Keratinocyte (primary cell): ENCODE measurements around the gene PTPN18.

Source experiments
- EZH2 ChIP-seq: IDR thresholded peaks from one replicate; pipeline ENCODE4 v1.6.1; 2012; ENCODE audit warnings: inconsistent platforms, mild to moderate bottlenecking, low read length, moderate library complexity
- TF ChIP-seq, protein P1 (sequence below), 3 experiments: IDR thresholded peaks in 1 of 3; conservative IDR thresholded peaks in 1 of 3; optimal IDR thresholded peaks in 1 of 3; 2 replicates in 2 of 3; 3 replicates in 1 of 3; pipeline versions ENCODE3 to v1.5.1; 2011; ENCODE audit warnings: low read length in 3 of 3, mild to moderate bottlenecking in 3 of 3, moderate library complexity in 2 of 3, control low read depth in 1 of 3, inconsistent platforms in 1 of 3; ENCODE audit not compliant: insufficient read depth in 2 of 3; ENCODE audit errors: extremely low read depth in 1 of 3

DNA sequence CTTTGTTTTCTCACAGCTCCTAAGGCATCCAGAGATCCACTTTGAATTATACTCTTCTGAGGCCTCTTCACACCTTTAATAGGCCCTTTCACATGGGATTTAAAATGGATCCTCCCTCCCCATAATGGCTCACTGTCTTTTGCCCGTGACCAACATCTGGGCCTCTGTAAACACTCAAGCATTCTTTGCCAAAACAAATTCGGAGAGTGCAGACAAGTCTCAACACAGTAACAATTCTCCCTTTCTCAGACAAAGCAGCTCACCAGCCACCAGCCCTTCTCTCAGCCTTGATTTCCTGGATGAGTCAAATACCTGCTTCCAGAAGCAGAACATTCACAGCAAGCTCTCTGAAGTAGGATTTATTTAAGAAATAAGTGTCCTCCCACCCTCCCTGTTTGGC lies 27.1 kb upstream of the PTPN18 start:
- TF ChIP-seq, protein P1, sequence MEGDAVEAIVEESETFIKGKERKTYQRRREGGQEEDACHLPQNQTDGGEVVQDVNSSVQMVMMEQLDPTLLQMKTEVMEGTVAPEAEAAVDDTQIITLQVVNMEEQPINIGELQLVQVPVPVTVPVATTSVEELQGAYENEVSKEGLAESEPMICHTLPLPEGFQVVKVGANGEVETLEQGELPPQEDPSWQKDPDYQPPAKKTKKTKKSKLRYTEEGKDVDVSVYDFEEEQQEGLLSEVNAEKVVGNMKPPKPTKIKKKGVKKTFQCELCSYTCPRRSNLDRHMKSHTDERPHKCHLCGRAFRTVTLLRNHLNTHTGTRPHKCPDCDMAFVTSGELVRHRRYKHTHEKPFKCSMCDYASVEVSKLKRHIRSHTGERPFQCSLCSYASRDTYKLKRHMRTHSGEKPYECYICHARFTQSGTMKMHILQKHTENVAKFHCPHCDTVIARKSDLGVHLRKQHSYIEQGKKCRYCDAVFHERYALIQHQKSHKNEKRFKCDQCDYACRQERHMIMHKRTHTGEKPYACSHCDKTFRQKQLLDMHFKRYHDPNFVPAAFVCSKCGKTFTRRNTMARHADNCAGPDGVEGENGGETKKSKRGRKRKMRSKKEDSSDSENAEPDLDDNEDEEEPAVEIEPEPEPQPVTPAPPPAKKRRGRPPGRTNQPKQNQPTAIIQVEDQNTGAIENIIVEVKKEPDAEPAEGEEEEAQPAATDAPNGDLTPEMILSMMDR (optimal IDR thresholded peaks at IDR 0.05 in 1 of 3, IDR thresholded peaks at IDR 0.05 in 1 of 3, conservative IDR thresholded peaks at IDR 0.05 in 1 of 3; ENCODE audit: extremely low read depth in 1 of 3, insufficient read depth in 2 of 3, low read length in 3 of 3): no peak
- TF ChIP-seq EZH2: no peak
